Prostate gland (tissue), 2 donors: ENCODE results near the gene EGF. TPM values are rescaled to one million over a fixed set of nuclear protein-coding genes. Genes with fewer than 3 reads are reported as not detected.

Experiments used
- DNase-seq: peaks from one replicate; pipeline ENCODE4 v3.0.0-alpha.2; 2019; ENCODE audit warnings: low spot score
- H3K27ac ChIP-seq, 2 donors: fragments of 200-600 bp; sonication (generic); 2 replicates each; pipeline ENCODE4 v1.5.1; 2017 to 2019
- H3K27me3 ChIP-seq: fragments of 200-600 bp; sonication (generic); replicated peaks from 2 replicates; pipeline ENCODE4 v1.5.1; 2019; ENCODE audit not compliant: insufficient read depth
- H3K36me3 ChIP-seq, 2 donors: fragments of 200-600 bp; sonication (generic); 1 replicate in 1 of 2; 2 replicates in 1 of 2; pipeline versions ENCODE4 v1.5.1 to v1.8.1; 2017 to 2019
- H3K4me1 ChIP-seq: fragments of 200-600 bp; sonication (generic); replicated peaks from 2 replicates; pipeline ENCODE4 v1.5.1; 2019
- H3K4me3 ChIP-seq, 2 donors: fragments of 200-600 bp; sonication (generic); 2 replicates each; pipeline ENCODE4 v1.5.1; 2017 to 2019
- H3K9me3 ChIP-seq: fragments of 200-600 bp; sonication (generic); 2 replicates; pipeline ENCODE4 v1.5.1; 2017
- POLR2A ChIP-seq: fragments of 450-650 bp; IDR thresholded peaks from one replicate; pipeline ENCODE4 v1.6.1; 2016; ENCODE audit warnings: antibody characterized with exemption, mild to moderate bottlenecking
- POLR2AphosphoS5 ChIP-seq: sonication (generic); formaldehyde crosslinking; IDR thresholded peaks from one replicate; pipeline ENCODE4 v1.6.1; 2017; ENCODE audit warnings: antibody characterized with exemption
- WGBS: methylation state at CpG from one replicate; pipeline ENCODE4 v1.1.5; 2018; 5-methylcytosine and 5-hydroxymethylcytosine counted together
- intact Hi-C: fragments of 100-400 bp; cut with DNase I; formaldehyde crosslinking; loops from one replicate; pipeline ENCODE4 v1.14.2; 2022
- total RNA-seq, 2 donors: library from RNA; depleted of rRNA; stranded (reverse); fragments of >200 nt; gene quantifications; one replicate each; pipeline ENCODE4 v1.1.0, GENCODE V29; 2016
- TF ChIP-seq, protein P1 (sequence below), 4 experiments: fragments of 200-600 bp in 2 of 4; fragments of 450-650 bp in 2 of 4; sonication (generic) in 2 of 4; IDR thresholded peaks; 1 replicate in 3 of 4; 2 replicates in 1 of 4; pipeline ENCODE4 v1.5.1; 2016 to 2019; ENCODE audit warnings: antibody characterized with exemption in 4 of 4, mild to moderate bottlenecking in 2 of 4, moderate library complexity in 2 of 4

Gene EGF
- total RNA-seq, 2 donors from 2014 or later, result 1.9 to 8.5 TPM

- Histone ChIP-seq H3K9me3 (no peaks in the 10 kb centered on the region), H3K36me3 (no peaks in the 10 kb centered on the region), H3K27me3 (no peaks in the 10 kb centered on the region), H3K4me1 (no peaks in the 10 kb centered on the region), H3K4me3 (no peak overlapping the region), H3K27ac (no peak overlapping the region)
- WGBS, result 88% methylated on average over 3 of the region's 3 CpGs
- DNase-seq, result no peak
- TF ChIP-seq, protein P1, sequence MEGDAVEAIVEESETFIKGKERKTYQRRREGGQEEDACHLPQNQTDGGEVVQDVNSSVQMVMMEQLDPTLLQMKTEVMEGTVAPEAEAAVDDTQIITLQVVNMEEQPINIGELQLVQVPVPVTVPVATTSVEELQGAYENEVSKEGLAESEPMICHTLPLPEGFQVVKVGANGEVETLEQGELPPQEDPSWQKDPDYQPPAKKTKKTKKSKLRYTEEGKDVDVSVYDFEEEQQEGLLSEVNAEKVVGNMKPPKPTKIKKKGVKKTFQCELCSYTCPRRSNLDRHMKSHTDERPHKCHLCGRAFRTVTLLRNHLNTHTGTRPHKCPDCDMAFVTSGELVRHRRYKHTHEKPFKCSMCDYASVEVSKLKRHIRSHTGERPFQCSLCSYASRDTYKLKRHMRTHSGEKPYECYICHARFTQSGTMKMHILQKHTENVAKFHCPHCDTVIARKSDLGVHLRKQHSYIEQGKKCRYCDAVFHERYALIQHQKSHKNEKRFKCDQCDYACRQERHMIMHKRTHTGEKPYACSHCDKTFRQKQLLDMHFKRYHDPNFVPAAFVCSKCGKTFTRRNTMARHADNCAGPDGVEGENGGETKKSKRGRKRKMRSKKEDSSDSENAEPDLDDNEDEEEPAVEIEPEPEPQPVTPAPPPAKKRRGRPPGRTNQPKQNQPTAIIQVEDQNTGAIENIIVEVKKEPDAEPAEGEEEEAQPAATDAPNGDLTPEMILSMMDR (IDR thresholded peaks at IDR 0.05), result no peak
- no peak for TF ChIP-seq POLR2AphosphoS5
- no peak for TF ChIP-seq POLR2A
- intact Hi-C loops, result no loop called here
Observed at GRCh38 chr4:109953556-109953955, 40.9 kb downstream of the EGF start.

DNA sequence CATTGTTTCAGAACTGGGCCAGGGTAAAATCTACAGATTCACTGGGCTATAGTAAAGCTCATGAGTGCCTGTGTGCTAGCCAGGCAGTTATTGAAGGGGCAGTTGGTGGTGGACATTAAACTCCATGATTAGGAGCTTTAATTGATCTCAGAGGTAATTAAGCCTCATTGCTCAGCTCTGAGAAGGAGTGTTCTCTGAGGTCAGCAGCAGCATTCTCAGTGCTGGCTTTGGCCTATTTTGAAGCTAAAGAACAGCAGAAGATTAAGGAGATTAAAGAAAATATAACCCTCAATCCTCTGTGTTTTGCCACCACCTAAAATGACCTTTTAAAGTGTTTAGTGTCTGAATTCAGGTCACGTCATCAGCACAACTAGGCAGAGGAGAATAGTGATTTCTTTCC, 42.5 kb downstream of the EGF start:
- Histone ChIP-seq H3K36me3 (no peaks in the 10 kb centered on the region), H3K27me3 (no peaks in the 10 kb centered on the region), H3K4me3 (no peak overlapping the region), H3K4me1 (no peaks in the 10 kb centered on the region), H3K27ac (no peak overlapping the region), H3K9me3 (no peaks in the 10 kb centered on the region)
- intact Hi-C loops, result no loop called here
- no peak for TF ChIP-seq POLR2A
- TF ChIP-seq, protein P1 (IDR thresholded peaks at IDR 0.05), result no peak
- DNase-seq, result no peak
- WGBS, result 97% methylated on average over 1 of the region's 1 CpG

- no peak for DNase-seq
- no peak for TF ChIP-seq POLR2AphosphoS5
- TF ChIP-seq, protein P1 (IDR thresholded peaks at IDR 0.05), result no peak
- no peak for TF ChIP-seq POLR2A
- intact Hi-C loops, result no loop called here
- Histone ChIP-seq H3K4me1 (no peaks in the 10 kb centered on the region), H3K27ac (no peak overlapping the region), H3K27me3 (no peaks in the 10 kb centered on the region), H3K36me3 (no peaks in the 10 kb centered on the region), H3K4me3 (no peak overlapping the region), H3K9me3 (no peaks in the 10 kb centered on the region)
- 92% methylated on average over 2 of the region's 2 CpGs for WGBS
Observed at GRCh38 chr4:109957227-109957626, 44.5 kb downstream of the EGF start.

DNA sequence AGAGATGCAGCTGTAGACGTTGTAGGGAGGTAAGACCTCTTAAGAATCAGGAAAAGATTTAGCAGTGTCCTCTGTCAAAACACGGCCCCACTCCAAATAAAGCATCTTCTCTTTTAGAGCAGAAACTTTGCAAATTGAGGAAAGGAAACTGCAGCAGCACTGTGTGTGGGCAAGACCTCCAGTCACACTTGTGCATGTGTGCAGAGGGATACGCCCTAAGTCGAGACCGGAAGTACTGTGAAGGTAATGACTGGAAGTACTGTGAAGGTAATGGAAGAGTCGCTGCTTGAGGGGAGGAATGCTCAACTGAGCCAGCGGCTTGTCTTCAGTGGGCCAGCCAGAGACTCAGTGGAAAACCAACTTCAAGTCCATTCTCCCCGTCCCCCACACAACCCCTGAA, 46.5 kb downstream of the EGF start:
- 88% methylated on average over 8 of the region's 8 CpGs for WGBS
- H3K4me1 ChIP-seq, result no peaks in the 10 kb centered on the region
- DNase-seq, result no peak
- no peak overlapping the region for H3K27ac ChIP-seq
- no peaks in the 10 kb centered on the region for H3K36me3 ChIP-seq
- H3K27me3 ChIP-seq, result no peaks in the 10 kb centered on the region
- no peaks in the 10 kb centered on the region for H3K9me3 ChIP-seq
- intact Hi-C loops, result no loop called here
- H3K4me3 ChIP-seq, result no peak overlapping the region
- TF ChIP-seq POLR2AphosphoS5 (no peak), POLR2A (no peak)
- TF ChIP-seq, protein P1 (IDR thresholded peaks at IDR 0.05), result no peak

- Histone ChIP-seq H3K27me3 (no peaks in the 10 kb centered on the region), H3K4me1 (no peaks in the 10 kb centered on the region), H3K9me3 (no peaks in the 10 kb centered on the region), H3K4me3 (no peak overlapping the region), H3K36me3 (no peaks in the 10 kb centered on the region), H3K27ac (no peak overlapping the region)
- DNase-seq, result no peak
- TF ChIP-seq POLR2AphosphoS5, result no peak
- TF ChIP-seq, protein P1 (IDR thresholded peaks at IDR 0.05), result no peak
- no peak for TF ChIP-seq POLR2A
- intact Hi-C loops, result no loop called here
Observed at GRCh38 chr4:109962401-109962800, 49.7 kb downstream of the EGF start.
